Measurements from ENCODE around the gene UROD. TPM values are rescaled to one million over a fixed set of nuclear protein-coding genes. Genes with fewer than 3 reads are reported as not detected.

The UROD gene
- total RNA-seq, 1 donor, result 114 TPM

DNA sequence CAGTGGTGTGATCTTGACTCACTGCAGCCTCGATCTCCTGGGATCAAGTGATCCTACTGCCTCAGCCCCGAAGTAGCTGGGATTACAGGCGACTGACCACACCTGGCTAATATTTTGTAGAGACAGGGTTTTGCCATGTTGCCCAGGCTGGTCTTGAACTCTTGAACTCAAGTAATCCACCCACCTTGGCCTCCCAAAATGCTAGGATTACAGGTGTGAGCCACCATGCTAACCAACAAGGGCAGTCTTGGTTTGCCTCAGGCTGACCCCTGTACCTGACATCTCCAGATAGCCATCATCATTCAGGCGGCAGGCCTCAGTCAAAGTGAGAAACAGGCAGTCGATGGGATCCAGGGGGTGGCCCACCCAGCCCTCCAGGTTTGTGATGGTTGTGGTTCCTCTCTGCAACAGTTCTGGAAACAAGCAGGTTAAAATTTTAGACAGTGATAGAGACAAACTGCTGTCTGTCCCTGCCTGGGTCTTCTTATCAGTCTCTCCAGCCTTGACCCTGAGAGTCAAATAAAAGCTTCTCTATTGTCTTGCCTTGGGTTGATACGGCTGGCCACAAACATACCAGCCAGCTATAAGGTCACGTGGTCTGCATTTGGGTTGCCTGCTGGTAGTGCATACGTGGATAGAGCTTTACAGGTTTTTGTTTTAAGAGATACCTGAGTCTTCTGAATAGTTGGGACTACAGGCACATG, 26.8 kb downstream of the UROD start:
- no peak overlapping the region for H3K4me3 ChIP-seq (ENCODE audit: low read depth, low read length)
- TF ChIP-seq, protein P1, sequence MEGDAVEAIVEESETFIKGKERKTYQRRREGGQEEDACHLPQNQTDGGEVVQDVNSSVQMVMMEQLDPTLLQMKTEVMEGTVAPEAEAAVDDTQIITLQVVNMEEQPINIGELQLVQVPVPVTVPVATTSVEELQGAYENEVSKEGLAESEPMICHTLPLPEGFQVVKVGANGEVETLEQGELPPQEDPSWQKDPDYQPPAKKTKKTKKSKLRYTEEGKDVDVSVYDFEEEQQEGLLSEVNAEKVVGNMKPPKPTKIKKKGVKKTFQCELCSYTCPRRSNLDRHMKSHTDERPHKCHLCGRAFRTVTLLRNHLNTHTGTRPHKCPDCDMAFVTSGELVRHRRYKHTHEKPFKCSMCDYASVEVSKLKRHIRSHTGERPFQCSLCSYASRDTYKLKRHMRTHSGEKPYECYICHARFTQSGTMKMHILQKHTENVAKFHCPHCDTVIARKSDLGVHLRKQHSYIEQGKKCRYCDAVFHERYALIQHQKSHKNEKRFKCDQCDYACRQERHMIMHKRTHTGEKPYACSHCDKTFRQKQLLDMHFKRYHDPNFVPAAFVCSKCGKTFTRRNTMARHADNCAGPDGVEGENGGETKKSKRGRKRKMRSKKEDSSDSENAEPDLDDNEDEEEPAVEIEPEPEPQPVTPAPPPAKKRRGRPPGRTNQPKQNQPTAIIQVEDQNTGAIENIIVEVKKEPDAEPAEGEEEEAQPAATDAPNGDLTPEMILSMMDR (IDR thresholded peaks at IDR 0.05; ENCODE audit: insufficient read depth, low read length), result no peak
- DNase-seq (ENCODE audit: low read depth), result no peak

DNA sequence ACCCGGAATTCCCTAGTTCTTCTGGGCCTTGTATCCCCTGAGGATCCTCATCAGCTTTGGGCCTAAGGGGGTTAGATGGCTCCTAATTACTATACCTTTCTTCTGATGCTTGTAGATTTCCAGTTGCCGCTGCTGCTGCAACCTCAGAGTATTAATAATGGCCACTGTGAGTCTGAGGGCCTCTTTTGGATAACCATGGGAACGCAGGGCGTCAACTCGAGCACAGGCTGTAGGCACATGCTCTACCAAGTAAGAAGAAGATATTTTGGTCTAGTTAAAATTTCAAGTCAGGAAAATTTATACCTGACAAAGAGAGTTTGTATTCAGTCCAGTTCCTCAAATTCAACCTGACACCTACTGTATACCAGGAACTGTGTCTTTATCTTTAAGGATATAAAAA, 28.2 kb downstream of the UROD start:
- TF ChIP-seq, protein P1 (IDR thresholded peaks at IDR 0.05; ENCODE audit: insufficient read depth, low read length), result no peak
- H3K4me3 ChIP-seq (ENCODE audit: low read depth, low read length), result no peak overlapping the region
- DNase-seq (ENCODE audit: low read depth), result no peak

DNA sequence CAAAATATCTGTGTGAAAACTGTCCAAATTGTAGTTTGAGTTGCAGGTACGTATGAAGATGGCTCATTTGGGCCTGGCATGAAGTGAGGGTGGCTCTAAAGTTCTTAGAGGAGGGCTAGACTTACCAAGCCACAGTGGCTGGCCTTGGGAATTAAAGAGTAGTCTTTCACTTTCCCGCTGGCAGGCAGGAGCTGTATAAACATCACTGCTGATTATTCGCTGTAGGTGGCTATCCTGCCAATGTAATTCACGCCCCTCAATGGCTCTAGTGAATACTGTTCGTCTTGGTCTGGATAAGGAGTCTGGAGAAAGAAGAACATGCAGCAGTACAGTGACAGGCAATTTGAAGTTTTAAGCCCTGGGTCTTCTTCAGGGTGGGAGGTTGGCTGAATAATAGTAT, 31.0 kb downstream of the UROD start:
- DNase-seq (ENCODE audit: low read depth), result no peak
- TF ChIP-seq, protein P1 (IDR thresholded peaks at IDR 0.05; ENCODE audit: insufficient read depth, low read length), result no peak
- H3K4me3 ChIP-seq (ENCODE audit: low read depth, low read length), result no peak overlapping the region

DNA sequence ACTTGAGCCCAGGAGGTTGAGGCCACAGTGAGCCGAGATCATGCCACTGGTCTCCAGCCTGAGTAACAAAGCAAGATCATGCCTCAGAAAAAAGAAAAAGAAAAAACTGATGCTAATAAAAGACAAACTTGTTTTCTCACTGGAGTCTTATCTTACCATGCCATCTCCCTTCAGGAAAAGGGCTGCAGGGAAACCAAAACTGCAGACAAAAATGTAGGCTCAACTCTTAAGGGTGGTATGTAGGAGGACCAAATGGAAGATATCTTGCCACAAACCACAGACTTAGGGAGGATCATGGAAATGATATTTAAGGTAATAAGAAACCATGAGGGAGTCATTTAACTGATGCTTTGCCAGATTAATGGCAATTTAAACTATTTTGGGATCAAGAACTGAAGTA, 32.9 kb downstream of the UROD start:
- TF ChIP-seq, protein P1 (IDR thresholded peaks at IDR 0.05; ENCODE audit: insufficient read depth, low read length), result no peak
- H3K4me3 ChIP-seq (ENCODE audit: low read depth, low read length), result no peak overlapping the region
- DNase-seq (ENCODE audit: low read depth), result no peak

DNA sequence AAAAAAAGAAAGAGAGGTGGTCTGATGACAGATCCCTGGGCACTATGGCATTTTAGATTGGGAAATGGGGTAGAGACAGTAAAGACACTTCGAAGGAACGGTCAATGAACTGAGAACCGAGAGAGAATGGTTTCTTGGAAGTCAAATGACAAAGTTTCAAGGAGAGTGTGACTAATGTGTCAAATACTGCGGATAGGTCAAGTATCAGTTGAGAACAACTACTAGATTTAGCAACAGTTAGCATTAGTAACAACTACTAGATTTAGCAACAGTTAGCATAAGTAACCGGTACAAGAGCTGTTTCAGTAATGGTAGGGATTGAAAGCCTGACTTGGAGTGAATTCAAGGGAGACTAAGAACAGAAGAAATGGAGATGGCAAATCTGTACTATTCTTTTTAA, 35.0 kb downstream of the UROD start:
- H3K4me3 ChIP-seq (ENCODE audit: low read depth, low read length), result no peak overlapping the region
- DNase-seq (ENCODE audit: low read depth), result no peak
- TF ChIP-seq, protein P1 (IDR thresholded peaks at IDR 0.05; ENCODE audit: insufficient read depth, low read length), result no peak

DNA sequence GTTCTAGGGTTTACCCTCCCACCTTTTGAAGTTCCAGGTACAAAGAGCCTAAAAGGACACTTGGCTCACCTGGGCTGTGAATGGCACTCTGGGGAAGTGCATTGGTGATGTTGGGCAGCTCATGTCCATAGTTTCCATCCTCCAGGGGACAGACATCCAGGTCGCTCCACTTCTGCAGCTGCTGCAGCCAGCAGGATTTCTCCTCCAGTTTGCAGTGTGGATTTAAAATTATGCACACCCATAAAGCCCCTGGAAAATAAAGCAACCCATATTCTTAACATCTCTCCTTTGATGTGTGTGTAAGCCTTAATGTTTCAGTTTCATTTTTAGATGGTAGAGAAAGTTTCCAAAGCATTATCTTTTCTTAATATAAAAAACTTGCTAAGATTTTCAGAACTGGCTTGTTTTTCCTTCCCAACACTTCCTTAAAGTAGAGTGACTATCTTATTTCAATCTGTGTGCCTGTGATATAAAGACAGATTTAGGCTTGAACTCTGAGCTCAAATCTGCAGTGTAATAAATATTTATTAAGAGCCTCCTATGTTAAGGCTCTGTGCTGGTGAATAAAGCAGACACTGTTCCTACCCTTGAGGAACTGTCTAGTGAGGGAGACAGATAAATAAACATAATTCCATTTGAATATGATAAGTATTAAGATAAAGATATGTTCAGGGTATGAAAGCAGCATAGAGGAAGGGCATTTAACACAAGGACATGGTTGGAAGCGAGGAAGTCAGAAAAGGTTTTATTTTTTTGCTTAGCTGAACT, 39.1 kb downstream of the UROD start:
- H3K4me3 ChIP-seq (ENCODE audit: low read depth, low read length), result no peak overlapping the region
- no peak for DNase-seq (ENCODE audit: low read depth)
- TF ChIP-seq, protein P1 (IDR thresholded peaks at IDR 0.05; ENCODE audit: insufficient read depth, low read length), result no peak

Data from fibroblast of the aortic adventitia (primary cell).